HCT116 (cell line): ENCODE data around the gene UBE2J2. TPM values are rescaled to one million over a fixed set of nuclear protein-coding genes. Genes with fewer than 3 reads are reported as not detected.

Source experiments
- ATAC-seq: fragments of 200-7000 bp; cut with Tn5 transposase; 2 replicates; pipeline ENCODE4 v1.9.1; 2020; ENCODE audit warnings: mild to moderate bottlenecking, moderate library complexity
- BruUV-seq: library from RNA; stranded (reverse); fragments of 400-500 nt; replicated peaks from 2 replicates; lab custom pipeline; 2021; lab: Mats Ljungman, UMichigan
- CTCF ChIA-PET: fragments of 300-600 bp; sonication (Branson Sonifier 250); formaldehyde crosslinking; loops from one replicate; lab custom pipeline; 2021; ENCODE audit warnings: antibody characterized with exemption; lab: Charles Lee
- POLR2A ChIA-PET: fragments of 300-600, 350-600 bp; sonication (Branson Sonifier 250); formaldehyde crosslinking; loops from one replicate; lab custom pipeline; 2021; ENCODE audit warnings: antibody characterized with exemption; lab: Charles Lee
- RAD21 ChIA-PET, 2 experiments: fragments of 300-600 bp; sonication (Branson Sonifier 250); formaldehyde crosslinking; loops; one replicate each; lab custom pipeline; 2023; ENCODE audit warnings: low total read pairs in 2 of 2; ENCODE audit not compliant: uncharacterized antibody in 2 of 2, unreplicated experiment in 2 of 2, low non-redundant PET in 1 of 2; lab: Charles Lee
- DNase-seq: peaks from one replicate; pipeline ENCODE4 v3.0.0-alpha.2; 2010; ENCODE audit warnings: low read depth, low spot score
- H2AFZ ChIP-seq: fragments of 200-600 bp; shearing (Covaris generic), sonication (generic); 2 replicates; pipeline ENCODE4 v1.6.1; 2017; ENCODE audit warnings: low read depth, mixed run types, mixed read lengths, antibody characterized with exemption, low read length; ENCODE audit not compliant: poor library complexity, severe bottlenecking
- H3K27ac ChIP-seq: 2 replicates; pipeline ENCODE4 v1.5.1; 2012; ENCODE audit warnings: low read depth, low read length
- H3K27me3 ChIP-seq: fragments of 200-600 bp; sonication (generic); 2 replicates; pipeline ENCODE4 v1.6.1; 2016; ENCODE audit warnings: mixed run types, low read length, mixed read lengths; ENCODE audit not compliant: insufficient read depth
- H3K36me3 ChIP-seq, 2 experiments: fragments of 200-500 bp in 1 of 2; fragments of 200-600 bp in 1 of 2; sonication (Bioruptor generic) in 1 of 2; sonication (generic) in 1 of 2; 2 replicates each; pipeline versions ENCODE4 v1.5.1 to v1.6.1; 2014 to 2016; ENCODE audit warnings: low read length in 2 of 2, inconsistent platforms in 1 of 2, mixed read lengths in 1 of 2, mixed run types in 1 of 2; ENCODE audit not compliant: insufficient read depth in 2 of 2, control insufficient read depth in 1 of 2
- H3K4me1 ChIP-seq, 2 experiments: fragments of 200-600 bp in 1 of 2; sonication (generic) in 1 of 2; 2 replicates each; pipeline versions ENCODE4 v1.5.1 to v1.6.1; 2012 to 2017; ENCODE audit warnings: low read length in 2 of 2, inconsistent platforms in 1 of 2, mild to moderate bottlenecking in 1 of 2, mixed read lengths in 1 of 2, mixed run types in 1 of 2, moderate library complexity in 1 of 2; ENCODE audit not compliant: insufficient read depth in 2 of 2, control insufficient read depth in 1 of 2
- H3K4me2 ChIP-seq: fragments of 200-600 bp; sonication (generic); 2 replicates; pipeline ENCODE4 v1.6.1; 2017; ENCODE audit warnings: mixed run types, low read length, mixed read lengths
- H3K4me3 ChIP-seq, 2 experiments: fragments of 200-600 bp in 1 of 2; sonication (generic) in 1 of 2; replicated peaks in 1 of 2; 2 replicates each; pipeline ENCODE4 v1.5.1; 2011 to 2016; ENCODE audit warnings: low read length in 2 of 2, control low read depth in 1 of 2, low read depth in 1 of 2, mild to moderate bottlenecking in 1 of 2, mixed read lengths in 1 of 2, mixed run types in 1 of 2
- H3K79me2 ChIP-seq: fragments of 200-600 bp; sonication (generic); 2 replicates; pipeline ENCODE4 v1.6.1; 2017; ENCODE audit warnings: mild to moderate bottlenecking, mixed run types, low read length, moderate library complexity, mixed read lengths; ENCODE audit not compliant: insufficient read depth
- H3K9ac ChIP-seq: fragments of 200-600 bp; sonication (generic); 2 replicates; pipeline ENCODE4 v1.6.1; 2016; ENCODE audit warnings: low read length, mixed read lengths
- H3K9me2 ChIP-seq: fragments of 200-600 bp; sonication (generic), shearing (Covaris generic); 2 replicates; pipeline ENCODE4 v1.6.1; 2017; ENCODE audit warnings: mixed run types, mild to moderate bottlenecking, moderate library complexity; ENCODE audit not compliant: insufficient read depth
- H3K9me3 ChIP-seq, 2 experiments: fragments of 200-500 bp in 1 of 2; fragments of 200-600 bp in 1 of 2; sonication (Bioruptor generic) in 1 of 2; sonication (generic) in 1 of 2; 2 replicates each; pipeline ENCODE4 v1.6.1; 2014 to 2017; ENCODE audit warnings: low read length in 2 of 2, mixed read lengths in 2 of 2, inconsistent platforms in 1 of 2, low read depth in 1 of 2, mild to moderate bottlenecking in 1 of 2, mixed run types in 1 of 2, moderate library complexity in 1 of 2; ENCODE audit not compliant: control insufficient read depth in 1 of 2, insufficient read depth in 1 of 2
- H4K20me1 ChIP-seq: fragments of 200-600 bp; sonication (generic), shearing (Covaris generic); 2 replicates; pipeline ENCODE4 v1.6.1; 2017; ENCODE audit warnings: mixed run types, mild to moderate bottlenecking, moderate library complexity; ENCODE audit not compliant: insufficient read depth
- CEBPB ChIP-seq: IDR thresholded peaks from 2 replicates; pipeline ENCODE4 v1.6.1; 2012; ENCODE audit warnings: low read depth
- EGR1 ChIP-seq: IDR thresholded peaks from 2 replicates; pipeline ENCODE4 v1.6.1; 2012; ENCODE audit warnings: low read depth
- JUND ChIP-seq: IDR thresholded peaks from 2 replicates; pipeline ENCODE4 v1.6.1; 2012
- POLR2A ChIP-seq: IDR thresholded peaks from 2 replicates; pipeline ENCODE4 v1.7.0; 2011; ENCODE audit warnings: borderline replicate concordance; ENCODE audit not compliant: insufficient read depth, insufficient read length; ENCODE audit errors: extremely low read depth
- RAD21 ChIP-seq: IDR thresholded peaks from 2 replicates; pipeline ENCODE4 v1.6.1; 2012; ENCODE audit warnings: low read depth, mild to moderate bottlenecking
- TCF7L2 ChIP-seq: IDR thresholded peaks from 2 replicates; pipeline ENCODE4 v1.7.0; 2011; ENCODE audit warnings: borderline replicate concordance, inconsistent platforms; ENCODE audit not compliant: insufficient read depth, insufficient read length; ENCODE audit errors: extremely low read depth
- ZNF274 ChIP-seq: fragments of 200-500 bp; sonication (Bioruptor generic); IDR thresholded peaks from 2 replicates; pipeline ENCODE4 v1.6.1; 2014; ENCODE audit warnings: mild to moderate bottlenecking, low read depth, low read length, inconsistent platforms
- intact Hi-C: fragments of 100-400 bp; cut with micrococcal nuclease; formaldehyde crosslinking; loops from 2 replicates; pipeline ENCODE4 v1.10.0; 2022
- total RNA-seq: library from RNA; stranded (reverse); gene quantifications from one replicate; pipeline ENCODE4 v1.2.1, GENCODE V29; 2021; ENCODE audit not compliant: unreplicated experiment
- TF ChIP-seq, protein P1 (sequence below): IDR thresholded peaks from 2 replicates; pipeline ENCODE4 v1.6.1; 2012; ENCODE audit warnings: low read depth
- TF ChIP-seq, protein P2 (sequence below), 3 experiments: fragments of 200-600 bp in 1 of 3; sonication (generic) in 1 of 3; IDR thresholded peaks in 2 of 3; conservative IDR thresholded peaks in 1 of 3; 2 replicates each; pipeline ENCODE4 v1.5.1; 2012 to 2017; ENCODE audit warnings: low read depth in 2 of 3, low read length in 2 of 3, antibody characterized with exemption in 1 of 3, borderline replicate concordance in 1 of 3, control low read depth in 1 of 3, mild to moderate bottlenecking in 1 of 3, mixed read lengths in 1 of 3, mixed run types in 1 of 3, moderate library complexity in 1 of 3; ENCODE audit not compliant: insufficient read depth in 1 of 3
- TF ChIP-seq, protein P3 (sequence below): IDR thresholded peaks from 2 replicates; pipeline ENCODE4 v1.6.1; 2012

The UBE2J2 gene
- total RNA-seq, 1 experiment from 2014 or later: 67.7 TPM

DNA sequence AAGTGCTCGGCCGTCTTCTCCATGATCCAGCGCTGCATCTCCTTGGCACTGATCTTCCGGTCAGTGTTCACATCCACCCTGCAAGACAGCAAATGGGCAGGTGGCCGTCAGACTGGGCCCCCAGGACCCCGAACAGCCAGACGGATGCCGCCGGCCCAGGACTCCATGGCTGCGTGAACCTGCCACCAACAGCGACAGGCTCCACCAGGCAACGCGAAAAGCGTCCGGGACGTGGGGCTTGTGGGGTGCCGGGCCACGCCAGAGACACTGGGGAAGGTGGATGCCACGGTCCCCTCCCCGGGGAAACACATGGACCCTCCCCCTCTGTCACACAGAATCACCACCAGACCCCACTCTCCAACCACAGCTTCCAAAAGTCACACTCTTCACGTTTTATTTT, 49.8 kb downstream of the UBE2J2 start:
- Histone ChIP-seq H4K20me1 (no peaks in the 10 kb centered on the region), H2AFZ (no peak overlapping the region), H3K4me1 (no peaks in the 10 kb centered on the region), H3K9me2 (no peaks in the 10 kb centered on the region), H3K9ac (no peak overlapping the region), H3K4me2 (no peak overlapping the region), H3K9me3 (no peaks in the 10 kb centered on the region), H3K36me3 (peaks cover 26 to 28% of the 10 kb centered on the region in 2 experiments), H3K79me2 (peaks cover 56% of the 10 kb centered on the region), H3K27ac (no peak overlapping the region; the same call in 1 of the 2 replicates), H3K27me3 (no peaks in the 10 kb centered on the region), H3K4me3 (no peak overlapping the region)
- CTCF ChIA-PET: no interaction called here
- BruUV-seq: no TSS peak
- RAD21 ChIA-PET: no interaction called here
- ATAC-seq (no peak), DNase-seq (no peak)
- POLR2A ChIA-PET: no interaction called here
- TF ChIP-seq POLR2A: no peak
- no peak for TF ChIP-seq EGR1
- TF ChIP-seq, protein P1, sequence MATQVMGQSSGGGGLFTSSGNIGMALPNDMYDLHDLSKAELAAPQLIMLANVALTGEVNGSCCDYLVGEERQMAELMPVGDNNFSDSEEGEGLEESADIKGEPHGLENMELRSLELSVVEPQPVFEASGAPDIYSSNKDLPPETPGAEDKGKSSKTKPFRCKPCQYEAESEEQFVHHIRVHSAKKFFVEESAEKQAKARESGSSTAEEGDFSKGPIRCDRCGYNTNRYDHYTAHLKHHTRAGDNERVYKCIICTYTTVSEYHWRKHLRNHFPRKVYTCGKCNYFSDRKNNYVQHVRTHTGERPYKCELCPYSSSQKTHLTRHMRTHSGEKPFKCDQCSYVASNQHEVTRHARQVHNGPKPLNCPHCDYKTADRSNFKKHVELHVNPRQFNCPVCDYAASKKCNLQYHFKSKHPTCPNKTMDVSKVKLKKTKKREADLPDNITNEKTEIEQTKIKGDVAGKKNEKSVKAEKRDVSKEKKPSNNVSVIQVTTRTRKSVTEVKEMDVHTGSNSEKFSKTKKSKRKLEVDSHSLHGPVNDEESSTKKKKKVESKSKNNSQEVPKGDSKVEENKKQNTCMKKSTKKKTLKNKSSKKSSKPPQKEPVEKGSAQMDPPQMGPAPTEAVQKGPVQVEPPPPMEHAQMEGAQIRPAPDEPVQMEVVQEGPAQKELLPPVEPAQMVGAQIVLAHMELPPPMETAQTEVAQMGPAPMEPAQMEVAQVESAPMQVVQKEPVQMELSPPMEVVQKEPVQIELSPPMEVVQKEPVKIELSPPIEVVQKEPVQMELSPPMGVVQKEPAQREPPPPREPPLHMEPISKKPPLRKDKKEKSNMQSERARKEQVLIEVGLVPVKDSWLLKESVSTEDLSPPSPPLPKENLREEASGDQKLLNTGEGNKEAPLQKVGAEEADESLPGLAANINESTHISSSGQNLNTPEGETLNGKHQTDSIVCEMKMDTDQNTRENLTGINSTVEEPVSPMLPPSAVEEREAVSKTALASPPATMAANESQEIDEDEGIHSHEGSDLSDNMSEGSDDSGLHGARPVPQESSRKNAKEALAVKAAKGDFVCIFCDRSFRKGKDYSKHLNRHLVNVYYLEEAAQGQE: no peak
- TF ChIP-seq CEBPB: no peak
- TF ChIP-seq ZNF274: no peak
- intact Hi-C loops: no loop called here

DNA sequence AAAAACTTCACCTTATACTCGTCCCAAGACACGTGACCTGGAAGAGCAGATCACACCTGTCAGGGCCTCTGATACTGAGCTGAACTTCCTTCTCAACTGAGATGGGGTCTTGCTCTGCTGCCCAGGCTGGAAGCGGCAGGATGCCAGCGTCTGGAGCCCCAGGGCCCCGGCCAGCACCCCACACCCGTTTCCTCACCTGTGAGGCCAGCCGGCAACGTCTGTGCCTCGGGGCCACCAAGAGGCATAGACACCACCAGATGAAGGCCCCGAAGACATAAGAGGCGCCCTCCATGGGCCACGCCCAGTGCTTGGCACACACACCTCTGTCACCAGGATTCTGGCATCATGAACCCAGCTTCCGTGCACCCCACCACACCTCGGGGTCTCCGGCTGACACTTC, 50.3 kb downstream of the UBE2J2 start:
- intact Hi-C loops: no loop called here
- peaks cover 50% of the 10 kb centered on the region for H3K79me2 ChIP-seq
- TF ChIP-seq, protein P2, sequence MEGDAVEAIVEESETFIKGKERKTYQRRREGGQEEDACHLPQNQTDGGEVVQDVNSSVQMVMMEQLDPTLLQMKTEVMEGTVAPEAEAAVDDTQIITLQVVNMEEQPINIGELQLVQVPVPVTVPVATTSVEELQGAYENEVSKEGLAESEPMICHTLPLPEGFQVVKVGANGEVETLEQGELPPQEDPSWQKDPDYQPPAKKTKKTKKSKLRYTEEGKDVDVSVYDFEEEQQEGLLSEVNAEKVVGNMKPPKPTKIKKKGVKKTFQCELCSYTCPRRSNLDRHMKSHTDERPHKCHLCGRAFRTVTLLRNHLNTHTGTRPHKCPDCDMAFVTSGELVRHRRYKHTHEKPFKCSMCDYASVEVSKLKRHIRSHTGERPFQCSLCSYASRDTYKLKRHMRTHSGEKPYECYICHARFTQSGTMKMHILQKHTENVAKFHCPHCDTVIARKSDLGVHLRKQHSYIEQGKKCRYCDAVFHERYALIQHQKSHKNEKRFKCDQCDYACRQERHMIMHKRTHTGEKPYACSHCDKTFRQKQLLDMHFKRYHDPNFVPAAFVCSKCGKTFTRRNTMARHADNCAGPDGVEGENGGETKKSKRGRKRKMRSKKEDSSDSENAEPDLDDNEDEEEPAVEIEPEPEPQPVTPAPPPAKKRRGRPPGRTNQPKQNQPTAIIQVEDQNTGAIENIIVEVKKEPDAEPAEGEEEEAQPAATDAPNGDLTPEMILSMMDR (IDR thresholded peaks at IDR 0.05 in 2 of 3, conservative IDR thresholded peaks at IDR 0.05 in 1 of 3; ENCODE audit: borderline replicate concordance in 1 of 3, insufficient read depth in 1 of 3, low read depth in 2 of 3, low read length in 2 of 3): no peak
- TF ChIP-seq JUND: no peak
- no peak for TF ChIP-seq RAD21
- TF ChIP-seq TCF7L2: no peak
- TF ChIP-seq, protein P3, sequence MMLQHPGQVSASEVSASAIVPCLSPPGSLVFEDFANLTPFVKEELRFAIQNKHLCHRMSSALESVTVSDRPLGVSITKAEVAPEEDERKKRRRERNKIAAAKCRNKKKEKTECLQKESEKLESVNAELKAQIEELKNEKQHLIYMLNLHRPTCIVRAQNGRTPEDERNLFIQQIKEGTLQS: no peak
- no peak for TF ChIP-seq POLR2A
- H3K4me1 ChIP-seq: peaks cover 0 to under 1% of the 10 kb centered on the region in 2 experiments; a peak in 1 of 4 replicates
- ChIA-PET POLR2A (no interaction called here), CTCF (no interaction called here), RAD21 (no interaction called here)
- no TSS peak for BruUV-seq
- no peak overlapping the region for H3K4me2 ChIP-seq
- ATAC-seq (no peak), DNase-seq (no peak)
- peaks cover 23 to 26% of the 10 kb centered on the region in 2 experiments for H3K36me3 ChIP-seq
- H3K27me3 ChIP-seq: no peaks in the 10 kb centered on the region
- H3K9ac ChIP-seq: no peak overlapping the region
- no peak overlapping the region for H3K4me3 ChIP-seq
- H2AFZ ChIP-seq: no peak overlapping the region
- H3K9me2 ChIP-seq: no peaks in the 10 kb centered on the region
- no peaks in the 10 kb centered on the region for H4K20me1 ChIP-seq
- no peak overlapping the region for H3K27ac ChIP-seq
- H3K9me3 ChIP-seq: no peaks in the 10 kb centered on the region
